ENCODE results near the gene ZNF579. TPM values are rescaled to one million over a fixed set of nuclear protein-coding genes. Genes with fewer than 3 reads are reported as not detected.

The ZNF579 gene
- total RNA-seq, 4 donors from 2014 or later, result 4.2 to 11.1 (median 8.1) TPM

DNA sequence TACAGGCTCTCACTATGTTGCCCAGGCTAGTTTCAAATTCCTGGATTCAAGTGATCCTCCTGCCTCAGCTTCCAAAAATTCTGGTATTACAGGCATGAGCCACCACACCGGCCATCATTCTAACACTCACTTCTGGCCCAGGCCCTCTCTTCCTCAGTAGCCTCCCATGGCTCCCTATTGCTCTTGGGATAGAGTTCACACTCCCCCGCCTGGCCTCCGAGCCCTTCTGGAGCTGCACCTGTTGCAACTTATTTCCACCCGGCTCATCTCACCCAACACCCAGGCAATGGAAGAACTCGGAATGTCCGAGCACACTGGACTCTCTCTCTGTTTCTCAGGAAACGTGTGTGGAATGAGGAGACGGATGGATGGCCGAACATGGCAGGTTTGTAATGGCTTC is 26.3 kb downstream of the ZNF579 start:
- WGBS, result 82% methylated on average over 9 of the region's 9 CpGs
- Histone ChIP-seq H3K27me3 (peaks cover 0 to 53% (median 9%) of the 10 kb centered on the region in 4 donors), H3K4me1 (peaks cover 0 to 7% (median 5%) of the 10 kb centered on the region in 4 donors), H3K4me3 (no peak overlapping the region), H3K36me3 (no peaks in the 10 kb centered on the region), H3K9me3 (no peaks in the 10 kb centered on the region), H3K27ac (replicated peaks in 1 of 4) (no peak overlapping the region)
- TF ChIP-seq, protein P1, sequence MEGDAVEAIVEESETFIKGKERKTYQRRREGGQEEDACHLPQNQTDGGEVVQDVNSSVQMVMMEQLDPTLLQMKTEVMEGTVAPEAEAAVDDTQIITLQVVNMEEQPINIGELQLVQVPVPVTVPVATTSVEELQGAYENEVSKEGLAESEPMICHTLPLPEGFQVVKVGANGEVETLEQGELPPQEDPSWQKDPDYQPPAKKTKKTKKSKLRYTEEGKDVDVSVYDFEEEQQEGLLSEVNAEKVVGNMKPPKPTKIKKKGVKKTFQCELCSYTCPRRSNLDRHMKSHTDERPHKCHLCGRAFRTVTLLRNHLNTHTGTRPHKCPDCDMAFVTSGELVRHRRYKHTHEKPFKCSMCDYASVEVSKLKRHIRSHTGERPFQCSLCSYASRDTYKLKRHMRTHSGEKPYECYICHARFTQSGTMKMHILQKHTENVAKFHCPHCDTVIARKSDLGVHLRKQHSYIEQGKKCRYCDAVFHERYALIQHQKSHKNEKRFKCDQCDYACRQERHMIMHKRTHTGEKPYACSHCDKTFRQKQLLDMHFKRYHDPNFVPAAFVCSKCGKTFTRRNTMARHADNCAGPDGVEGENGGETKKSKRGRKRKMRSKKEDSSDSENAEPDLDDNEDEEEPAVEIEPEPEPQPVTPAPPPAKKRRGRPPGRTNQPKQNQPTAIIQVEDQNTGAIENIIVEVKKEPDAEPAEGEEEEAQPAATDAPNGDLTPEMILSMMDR (IDR thresholded peaks at IDR 0.05), result no peak
- TF ChIP-seq EP300 (IDR thresholded peaks at IDR 0.05), result no peak
- no peak for TF ChIP-seq POLR2A (IDR thresholded peaks at IDR 0.05; ENCODE audit: low read depth)
- no peak for TF ChIP-seq POLR2AphosphoS5 (IDR thresholded peaks at IDR 0.05)
- DNase-seq (ENCODE audit: extremely low spot score), result no peak
- intact Hi-C loops (cut with DNase I), result no loop called here

GRCh38 chr19:55553217-55554182 is 27.1 kb downstream of the ZNF579 start:
- intact Hi-C loops (cut with DNase I), result no loop called here
- TF ChIP-seq POLR2A (IDR thresholded peaks at IDR 0.05; ENCODE audit: low read depth) (no peak), EP300 (IDR thresholded peaks at IDR 0.05) (no peak), POLR2AphosphoS5 (IDR thresholded peaks at IDR 0.05) (no peak)
- TF ChIP-seq, protein P1 (IDR thresholded peaks at IDR 0.05), result no peak
- H3K4me1 ChIP-seq, result peaks cover 0 to 10% (median 6%) of the 10 kb centered on the region in 4 donors
- H3K36me3 ChIP-seq, result no peaks in the 10 kb centered on the region
- H3K9me3 ChIP-seq, result no peaks in the 10 kb centered on the region
- DNase-seq (ENCODE audit: extremely low spot score), result no peak
- 66% methylated on average over 13 of the region's 13 CpGs for WGBS
- peaks cover 0 to 59% (median 9%) of the 10 kb centered on the region in 4 donors for H3K27me3 ChIP-seq
- no peak overlapping the region for H3K27ac ChIP-seq (replicated peaks in 1 of 4)
- no peak overlapping the region for H3K4me3 ChIP-seq

DNA sequence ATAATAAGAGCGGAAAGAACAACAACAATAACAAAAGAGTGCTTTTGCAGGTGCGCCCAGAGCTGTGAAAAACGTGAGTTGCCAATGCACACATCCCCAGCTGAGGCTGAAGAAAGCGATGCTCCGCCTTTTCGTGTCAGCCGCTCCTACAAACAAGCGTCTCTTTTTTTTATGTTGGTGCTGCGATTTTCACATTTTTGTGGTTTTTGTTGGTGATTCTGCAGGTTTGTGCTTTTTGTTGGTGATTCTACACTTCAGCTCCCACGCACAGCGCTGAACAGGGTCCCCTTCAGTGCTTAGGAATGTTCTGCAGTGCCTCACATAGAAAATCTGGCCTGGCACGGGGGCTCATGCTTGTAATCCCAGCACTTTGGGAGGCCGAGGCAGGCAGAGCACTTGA is 28.0 kb downstream of the ZNF579 start:
- 67% methylated on average over 13 of the region's 13 CpGs for WGBS
- no peak for DNase-seq (ENCODE audit: extremely low spot score)
- TF ChIP-seq, protein P1 (IDR thresholded peaks at IDR 0.05), result no peak
- TF ChIP-seq POLR2AphosphoS5 (IDR thresholded peaks at IDR 0.05), result no peak

GRCh38 chr19:55552206-55552605 is 28.4 kb downstream of the ZNF579 start:
- intact Hi-C loops (cut with DNase I), result no loop called here
- no peak overlapping the region for H3K4me3 ChIP-seq
- 76% methylated on average over 5 of the region's 5 CpGs for WGBS
- peaks cover 4 to 13% (median 11%) of the 10 kb centered on the region in 4 donors for H3K4me1 ChIP-seq
- H3K36me3 ChIP-seq, result no peaks in the 10 kb centered on the region
- H3K27me3 ChIP-seq, result peaks cover 0 to 72% (median 9%) of the 10 kb centered on the region in 4 donors
- no peak for DNase-seq (ENCODE audit: extremely low spot score)
- TF ChIP-seq, protein P1 (IDR thresholded peaks at IDR 0.05), result no peak
- TF ChIP-seq POLR2AphosphoS5 (IDR thresholded peaks at IDR 0.05), result no peak
- TF ChIP-seq POLR2A (IDR thresholded peaks at IDR 0.05; ENCODE audit: low read depth), result no peak
- no peak for TF ChIP-seq EP300 (IDR thresholded peaks at IDR 0.05)
- no peaks in the 10 kb centered on the region for H3K9me3 ChIP-seq
- no peak overlapping the region for H3K27ac ChIP-seq (replicated peaks in 1 of 4)

More for the DNA sequence above, 28.0 kb downstream of the ZNF579 start:
- intact Hi-C loops (cut with DNase I), result no loop called here
- Histone ChIP-seq H3K9me3 (no peaks in the 10 kb centered on the region), H3K4me3 (no peak overlapping the region), H3K4me1 (peaks cover under 1 to 10% (median 8%) of the 10 kb centered on the region in 4 donors), H3K27ac (replicated peaks in 1 of 4) (no peak overlapping the region), H3K36me3 (no peaks in the 10 kb centered on the region), H3K27me3 (peaks cover 0 to 67% (median 9%) of the 10 kb centered on the region in 4 donors)
